ENCODE data around the gene RARA.

Gene RARA

DNA sequence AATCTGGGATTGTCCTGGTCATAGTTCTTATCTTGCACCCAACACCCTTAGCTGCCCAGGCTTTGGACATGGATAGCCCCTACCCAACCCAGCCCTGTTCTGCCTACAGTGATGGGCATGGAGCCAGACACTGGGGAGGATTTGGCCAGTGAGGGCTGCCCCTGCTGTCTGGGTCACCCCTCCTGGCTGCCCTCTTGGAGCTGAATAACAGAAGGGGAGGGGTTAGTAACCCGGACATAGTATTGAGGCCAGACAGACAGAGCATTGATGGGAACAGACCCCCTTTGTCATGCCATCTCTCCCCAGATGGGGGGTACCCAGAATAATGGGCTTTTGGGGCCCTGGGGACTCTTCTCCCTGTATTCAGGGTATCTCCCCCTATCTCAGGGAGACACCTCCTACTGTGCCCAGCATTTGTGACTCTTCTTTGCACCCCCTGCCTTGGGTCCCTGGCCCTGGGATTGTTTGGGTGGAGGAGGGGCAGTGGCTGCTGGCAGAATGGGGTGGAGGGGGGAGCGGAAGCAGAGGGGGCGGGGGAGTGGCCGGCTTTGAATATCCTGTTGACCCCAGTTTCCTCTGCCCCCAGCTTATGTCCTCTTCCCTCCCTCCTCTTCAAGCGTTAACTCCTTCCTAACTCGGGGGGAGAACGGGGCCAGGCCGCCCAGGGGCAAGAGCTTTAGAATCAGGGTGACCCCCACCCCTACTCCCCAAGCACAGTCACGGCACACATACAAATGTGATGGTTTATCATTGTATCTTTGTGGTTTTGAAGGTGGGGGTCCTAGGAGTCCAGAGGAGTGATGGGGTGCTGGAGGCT, 38.5 kb downstream of the RARA start:
- no peak for DNase-seq

DNA sequence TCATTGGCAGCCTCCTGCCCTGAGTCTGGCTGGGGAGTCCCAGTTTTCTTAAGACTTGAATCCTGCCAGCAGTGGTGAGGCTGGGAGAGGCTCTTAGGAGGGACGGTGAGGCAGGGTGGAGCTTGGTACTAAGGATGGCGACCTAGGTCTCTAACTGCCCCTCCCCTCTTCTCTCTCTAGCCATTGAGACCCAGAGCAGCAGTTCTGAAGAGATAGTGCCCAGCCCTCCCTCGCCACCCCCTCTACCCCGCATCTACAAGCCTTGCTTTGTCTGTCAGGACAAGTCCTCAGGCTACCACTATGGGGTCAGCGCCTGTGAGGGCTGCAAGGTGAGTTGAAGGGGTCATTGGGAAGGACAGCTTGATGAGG, 39.1 kb downstream of the RARA start:
- no peak for DNase-seq

DNA sequence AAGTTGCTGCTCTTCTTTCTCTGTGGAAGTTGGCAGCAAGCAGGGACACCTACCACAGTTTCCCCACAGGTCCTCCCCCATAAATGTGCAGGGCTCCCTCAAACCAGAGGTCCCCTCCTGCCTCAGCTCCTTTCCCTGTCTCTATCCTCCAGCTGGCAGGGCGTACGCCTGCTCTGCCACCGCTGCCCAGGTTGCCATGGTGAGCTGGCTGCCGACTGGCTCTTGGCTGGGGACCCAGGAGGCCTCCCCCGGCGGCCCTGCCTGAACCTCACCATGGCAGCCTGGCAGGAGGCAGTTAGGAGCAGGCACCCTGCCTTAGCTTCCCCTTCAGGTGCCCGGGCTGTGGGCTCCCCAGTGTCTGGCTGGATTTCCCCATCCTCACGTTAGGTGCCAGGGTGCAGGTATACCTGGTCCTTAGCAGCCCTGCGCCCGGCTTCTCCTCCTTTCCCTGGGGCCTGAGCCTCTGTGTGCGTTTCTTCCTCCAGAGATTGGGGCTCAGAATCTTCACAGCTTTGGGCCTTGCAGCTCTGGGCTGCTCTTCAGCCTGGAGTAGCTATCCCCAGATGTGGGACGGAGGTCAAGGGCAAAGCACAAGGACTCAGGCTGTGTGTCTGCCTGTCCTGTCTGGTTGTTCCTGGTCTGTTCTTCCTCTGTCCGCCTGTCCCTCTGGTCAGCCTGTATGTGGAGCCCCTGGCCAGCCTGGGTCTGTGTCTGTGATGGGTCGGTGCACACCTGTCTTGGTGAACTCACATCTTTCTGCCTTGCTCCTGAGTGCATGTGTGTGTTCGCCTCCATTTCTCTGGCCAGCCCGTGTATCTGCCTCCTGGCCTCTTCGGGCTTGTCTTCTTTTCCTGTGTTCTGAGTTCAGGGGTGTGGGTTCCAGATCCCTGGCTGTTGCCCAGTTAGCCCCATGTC, 39.8 kb downstream of the RARA start:
- no peak for DNase-seq

DNA sequence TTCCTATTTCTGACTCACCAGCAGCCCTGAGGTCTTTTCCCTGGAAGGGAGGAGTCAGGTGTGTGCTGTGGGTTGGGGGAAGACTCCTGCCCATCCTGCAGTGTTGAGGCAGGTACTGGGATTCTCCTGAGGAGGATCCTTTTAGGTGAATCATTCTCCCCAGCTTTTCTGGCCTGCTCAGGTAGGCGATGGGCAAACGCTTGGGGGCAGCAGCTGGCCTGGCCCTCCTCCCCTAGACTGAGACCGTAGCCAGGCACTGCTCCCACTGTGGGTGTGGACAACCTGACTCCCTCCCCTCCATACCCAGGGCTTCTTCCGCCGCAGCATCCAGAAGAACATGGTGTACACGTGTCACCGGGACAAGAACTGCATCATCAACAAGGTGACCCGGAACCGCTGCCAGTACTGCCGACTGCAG, 40.5 kb downstream of the RARA start:
- no peak for DNase-seq

DNA sequence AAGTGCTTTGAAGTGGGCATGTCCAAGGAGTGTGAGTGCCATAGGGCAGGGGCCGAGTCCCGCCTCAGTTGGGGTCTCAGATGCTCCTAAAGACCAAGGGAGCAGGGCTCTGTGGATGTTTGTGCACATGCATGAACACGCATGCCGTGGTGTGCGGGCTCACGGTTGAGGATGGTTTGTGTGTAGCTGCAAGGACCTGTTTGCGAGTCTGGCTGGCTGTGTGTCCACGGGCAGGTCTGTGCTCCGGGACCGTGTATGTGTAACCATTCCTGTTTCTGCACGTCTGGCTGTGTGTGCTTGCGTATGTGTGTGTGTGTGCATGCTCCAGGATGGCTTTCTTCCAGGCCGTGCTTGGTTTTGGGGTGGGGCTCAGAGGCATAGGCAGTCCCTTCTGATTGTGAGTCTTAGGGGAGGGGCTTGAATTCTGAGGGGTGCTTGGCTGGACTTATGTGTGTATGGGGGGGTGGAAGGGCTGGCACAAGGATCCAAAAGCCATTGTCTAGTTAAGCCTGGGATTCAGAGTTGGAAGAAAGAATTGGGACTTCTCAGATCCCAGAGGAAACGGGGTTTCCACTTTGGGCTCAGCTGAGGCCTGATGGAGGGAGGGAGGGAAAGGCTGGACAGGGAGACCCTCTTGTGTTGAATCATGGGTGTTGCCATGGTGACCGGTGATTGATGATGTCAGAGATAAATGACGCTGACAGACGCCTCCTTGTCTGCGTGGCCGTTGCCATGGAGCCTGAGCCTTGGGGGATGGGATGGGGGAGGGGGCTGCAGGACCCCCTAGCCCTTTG, 41.1 kb downstream of the RARA start:
- no peak for DNase-seq

DNA sequence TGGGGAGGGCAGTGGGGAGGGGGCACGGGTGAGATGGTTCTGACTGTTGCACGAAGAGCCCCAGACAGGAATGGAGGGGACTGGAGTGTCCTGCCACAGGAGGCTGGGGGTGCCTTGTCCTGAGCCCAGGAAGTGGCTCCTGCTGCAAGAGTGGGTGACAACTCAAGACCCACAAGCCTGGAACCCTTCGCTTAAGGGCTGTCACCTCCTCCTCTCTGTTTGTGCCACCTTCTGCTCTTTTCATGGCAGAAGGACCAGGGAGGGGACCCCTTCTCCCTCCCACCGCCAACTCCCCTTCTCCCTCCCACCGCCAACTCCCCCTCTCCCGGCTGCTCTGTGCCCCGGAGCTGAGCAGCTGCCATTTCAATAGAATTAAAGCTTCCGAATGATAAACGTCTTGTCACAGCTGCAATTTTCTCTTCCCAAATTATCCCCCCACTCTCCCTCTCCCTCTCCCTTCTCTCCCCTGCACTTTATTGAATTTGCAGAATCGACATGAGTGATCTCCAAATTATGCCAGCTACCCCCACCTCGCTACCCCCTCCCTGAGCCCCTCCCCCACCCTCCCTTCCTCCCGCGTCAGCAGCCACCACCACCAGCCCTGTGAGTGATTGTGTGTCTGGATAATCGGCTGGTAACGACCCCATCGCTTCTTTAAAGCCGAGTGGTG, 41.8 kb downstream of the RARA start:
- DNase-seq = no peak

DNA sequence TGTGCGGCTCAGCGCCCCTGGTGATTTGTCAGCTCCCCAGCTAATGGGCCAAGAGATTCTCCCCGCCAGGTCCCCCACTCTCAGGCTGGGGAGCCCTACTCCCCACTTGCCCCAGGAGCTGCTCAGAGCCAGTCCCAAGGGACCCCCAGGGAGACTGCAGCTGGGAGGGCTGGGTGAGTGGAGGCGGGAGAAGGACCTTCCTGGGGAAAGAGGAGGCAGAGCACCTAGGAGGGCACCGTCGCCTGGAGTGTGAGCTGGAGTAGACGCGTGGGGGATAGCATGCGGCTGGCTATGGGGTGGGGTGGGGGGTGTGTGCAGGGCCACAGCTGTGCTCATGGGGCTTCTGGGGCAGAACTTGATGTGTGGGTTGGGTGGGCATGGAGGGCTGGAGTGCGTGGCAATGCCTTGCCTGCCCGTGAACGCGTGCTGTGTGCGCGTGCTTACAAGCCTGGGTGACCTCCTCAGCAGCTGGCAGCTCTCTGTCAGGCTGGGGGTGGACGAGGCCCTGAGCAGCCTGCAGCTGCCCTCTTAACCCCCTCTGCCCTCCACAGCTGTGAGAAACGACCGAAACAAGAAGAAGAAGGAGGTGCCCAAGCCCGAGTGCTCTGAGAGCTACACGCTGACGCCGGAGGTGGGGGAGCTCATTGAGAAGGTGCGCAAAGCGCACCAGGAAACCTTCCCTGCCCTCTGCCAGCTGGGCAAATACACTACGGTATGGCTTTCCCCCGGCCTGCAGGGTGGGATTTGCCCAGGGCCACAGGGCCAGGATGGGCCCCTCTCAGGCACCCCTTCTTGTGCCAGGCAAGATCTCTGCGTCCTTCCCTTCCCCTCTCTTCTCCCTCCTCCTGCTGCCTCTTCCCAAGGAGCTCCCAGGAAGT, 42.6 kb downstream of the RARA start:
- no peak for DNase-seq

DNA sequence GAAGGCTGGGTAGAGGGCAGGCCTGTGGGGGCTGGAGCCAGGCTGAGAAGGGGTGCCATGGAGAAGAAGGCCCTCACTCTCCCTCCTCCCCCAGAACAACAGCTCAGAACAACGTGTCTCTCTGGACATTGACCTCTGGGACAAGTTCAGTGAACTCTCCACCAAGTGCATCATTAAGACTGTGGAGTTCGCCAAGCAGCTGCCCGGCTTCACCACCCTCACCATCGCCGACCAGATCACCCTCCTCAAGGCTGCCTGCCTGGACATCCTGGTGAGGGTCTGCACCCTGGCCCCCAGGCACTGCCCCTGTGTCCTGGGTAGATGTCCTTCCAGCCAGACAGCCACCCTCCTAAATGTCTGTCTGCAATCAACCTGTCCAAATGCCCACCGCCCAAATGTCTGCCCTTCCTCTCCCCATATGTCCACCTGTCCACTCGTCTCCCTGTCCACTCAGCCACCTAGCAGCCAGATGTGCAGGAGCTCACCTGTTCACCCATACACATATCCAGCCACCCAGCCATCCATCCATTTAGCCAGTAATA, 43.3 kb downstream of the RARA start:
- DNase-seq = no peak

DNA sequence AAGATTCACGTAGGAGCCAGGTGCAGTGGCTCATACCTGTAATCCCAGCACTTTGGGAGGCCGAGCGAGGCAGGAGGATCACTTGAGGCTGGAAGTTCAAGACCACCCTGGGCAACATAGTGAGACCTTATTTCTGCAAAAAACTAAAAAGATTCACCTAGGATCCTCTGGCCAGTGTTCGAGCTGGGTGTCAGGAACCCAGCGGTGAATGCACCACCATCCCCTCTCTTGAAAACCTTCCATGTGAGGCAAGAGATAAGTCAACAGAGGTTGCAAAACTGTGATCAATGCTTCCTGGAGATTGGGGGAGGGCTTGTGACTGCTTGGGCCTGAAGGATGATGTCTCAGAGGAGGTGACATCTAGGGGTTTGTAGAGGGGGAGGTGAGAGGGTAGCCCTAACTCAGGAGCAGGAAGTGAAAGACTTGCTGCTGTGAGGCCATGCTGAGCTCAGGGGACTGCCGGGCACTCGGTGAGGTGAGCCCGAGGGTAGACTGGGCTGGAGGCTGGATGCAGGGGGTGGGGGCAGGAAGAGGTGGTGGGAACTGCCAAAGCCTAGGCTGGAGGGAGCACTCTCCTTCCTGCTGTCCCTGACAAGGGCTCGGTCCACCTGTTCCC, 43.9 kb downstream of the RARA start:
- no peak for DNase-seq

DNA sequence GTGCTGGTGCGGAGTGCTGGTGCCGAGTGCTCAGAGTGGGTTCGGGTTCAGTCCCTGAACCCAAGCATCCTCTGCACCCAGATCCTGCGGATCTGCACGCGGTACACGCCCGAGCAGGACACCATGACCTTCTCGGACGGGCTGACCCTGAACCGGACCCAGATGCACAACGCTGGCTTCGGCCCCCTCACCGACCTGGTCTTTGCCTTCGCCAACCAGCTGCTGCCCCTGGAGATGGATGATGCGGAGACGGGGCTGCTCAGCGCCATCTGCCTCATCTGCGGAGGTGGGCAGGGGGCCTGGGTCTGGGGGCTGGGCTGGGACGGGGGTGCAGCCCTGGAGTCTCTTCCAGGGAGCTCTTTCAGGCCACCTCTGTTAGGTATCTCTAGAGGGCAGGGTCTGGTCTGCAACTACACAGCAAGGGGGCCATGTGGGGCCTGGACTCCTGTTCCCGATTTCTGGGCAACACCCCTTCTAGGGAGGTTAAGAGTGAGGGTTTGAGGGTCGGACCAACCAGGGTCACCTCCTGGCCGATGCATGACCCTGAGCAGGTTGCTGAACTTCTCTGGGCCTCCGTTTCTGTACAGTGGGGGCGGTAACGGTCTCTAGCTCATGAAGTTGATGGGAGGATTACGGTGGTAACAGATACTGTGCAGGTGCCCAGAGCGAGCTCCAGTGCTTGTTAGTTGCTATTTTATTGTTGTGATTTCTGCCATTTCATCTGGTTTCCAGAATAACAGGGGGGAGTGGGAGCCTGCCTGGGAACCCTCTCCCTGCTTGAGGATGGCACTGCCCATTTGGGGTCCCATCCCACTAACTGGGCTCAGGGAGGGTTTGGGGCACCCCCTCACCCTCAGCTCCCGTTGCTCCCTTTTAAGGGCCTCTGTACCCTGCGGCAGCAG, 45.5 kb downstream of the RARA start:
- DNase-seq = no peak

DNA sequence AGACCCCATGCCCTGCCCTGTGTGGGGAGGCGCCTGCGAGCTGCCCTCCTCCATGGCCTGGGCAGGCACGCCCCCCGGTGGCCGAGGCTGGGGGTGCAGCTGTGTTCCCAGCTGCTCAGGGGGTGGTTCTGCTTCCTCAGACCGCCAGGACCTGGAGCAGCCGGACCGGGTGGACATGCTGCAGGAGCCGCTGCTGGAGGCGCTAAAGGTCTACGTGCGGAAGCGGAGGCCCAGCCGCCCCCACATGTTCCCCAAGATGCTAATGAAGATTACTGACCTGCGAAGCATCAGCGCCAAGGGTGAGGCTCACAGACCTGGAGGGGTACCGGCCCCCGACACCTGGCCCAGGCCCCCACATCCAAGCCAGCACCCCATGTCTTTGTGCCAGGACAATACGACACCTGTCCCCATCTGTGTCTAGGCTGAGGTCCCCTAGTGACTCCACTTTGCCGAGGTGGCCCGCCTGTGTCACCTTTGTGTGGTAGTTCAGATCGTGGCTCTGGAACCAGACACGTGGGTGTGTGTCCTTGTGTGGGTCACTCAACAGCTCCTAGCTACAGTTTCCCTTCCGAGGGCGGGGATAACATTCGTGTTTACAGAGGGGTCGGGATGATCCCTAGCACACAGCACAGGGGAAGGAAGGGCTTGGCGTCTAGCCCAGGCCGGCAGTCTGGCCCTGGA, 46.3 kb downstream of the RARA start:
- peak; percentile 71 for DNase-seq

DNA sequence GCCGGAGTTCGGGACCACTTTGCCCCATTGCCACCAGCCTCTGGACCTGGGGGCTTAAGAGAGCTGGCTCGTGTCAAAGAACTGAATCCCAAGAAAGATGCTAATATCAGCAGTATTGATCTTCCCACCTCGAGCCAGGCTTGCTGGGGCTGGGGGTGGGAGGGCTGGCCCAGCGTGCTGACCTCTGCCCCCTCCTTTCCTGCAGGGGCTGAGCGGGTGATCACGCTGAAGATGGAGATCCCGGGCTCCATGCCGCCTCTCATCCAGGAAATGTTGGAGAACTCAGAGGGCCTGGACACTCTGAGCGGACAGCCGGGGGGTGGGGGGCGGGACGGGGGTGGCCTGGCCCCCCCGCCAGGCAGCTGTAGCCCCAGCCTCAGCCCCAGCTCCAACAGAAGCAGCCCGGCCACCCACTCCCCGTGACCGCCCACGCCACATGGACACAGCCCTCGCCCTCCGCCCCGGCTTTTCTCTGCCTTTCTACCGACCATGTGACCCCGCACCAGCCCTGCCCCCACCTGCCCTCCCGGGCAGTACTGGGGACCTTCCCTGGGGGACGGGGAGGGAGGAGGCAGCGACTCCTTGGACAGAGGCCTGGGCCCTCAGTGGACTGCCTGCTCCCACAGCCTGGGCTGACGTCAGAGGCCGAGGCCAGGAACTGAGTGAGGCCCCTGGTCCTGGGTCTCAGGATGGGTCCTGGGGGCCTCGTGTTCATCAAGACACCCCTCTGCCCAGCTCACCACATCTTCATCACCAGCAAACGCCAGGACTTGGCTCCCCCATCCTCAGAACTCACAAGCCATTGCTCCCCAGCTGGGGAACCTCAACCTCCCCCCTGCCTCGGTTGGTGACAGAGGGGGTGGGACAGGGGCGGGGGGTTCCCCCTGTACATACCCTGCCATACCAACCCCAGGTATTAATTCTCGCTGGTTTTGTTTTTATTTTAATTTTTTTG, 47.1 kb downstream of the RARA start:
- DNase-seq = no peak

DNA sequence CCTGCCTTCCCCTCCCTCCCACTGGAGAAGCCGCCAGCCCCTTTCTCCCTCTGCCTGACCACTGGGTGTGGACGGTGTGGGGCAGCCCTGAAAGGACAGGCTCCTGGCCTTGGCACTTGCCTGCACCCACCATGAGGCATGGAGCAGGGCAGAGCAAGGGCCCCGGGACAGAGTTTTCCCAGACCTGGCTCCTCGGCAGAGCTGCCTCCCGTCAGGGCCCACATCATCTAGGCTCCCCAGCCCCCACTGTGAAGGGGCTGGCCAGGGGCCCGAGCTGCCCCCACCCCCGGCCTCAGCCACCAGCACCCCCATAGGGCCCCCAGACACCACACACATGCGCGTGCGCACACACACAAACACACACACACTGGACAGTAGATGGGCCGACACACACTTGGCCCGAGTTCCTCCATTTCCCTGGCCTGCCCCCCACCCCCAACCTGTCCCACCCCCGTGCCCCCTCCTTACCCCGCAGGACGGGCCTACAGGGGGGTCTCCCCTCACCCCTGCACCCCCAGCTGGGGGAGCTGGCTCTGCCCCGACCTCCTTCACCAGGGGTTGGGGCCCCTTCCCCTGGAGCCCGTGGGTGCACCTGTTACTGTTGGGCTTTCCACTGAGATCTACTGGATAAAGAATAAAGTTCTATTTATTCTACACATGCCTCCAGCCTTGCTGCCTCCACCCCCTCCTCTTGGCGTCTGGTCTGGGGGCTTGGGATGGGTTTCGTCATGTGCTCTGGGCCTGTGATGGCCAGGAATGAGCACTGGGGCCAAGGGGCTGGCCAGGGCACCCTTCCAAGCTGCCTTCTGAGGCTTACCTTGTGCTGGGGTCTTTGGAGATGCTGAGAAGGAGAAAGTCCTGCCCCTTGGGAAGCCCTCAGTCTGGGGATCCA, 48.3 kb downstream of the RARA start:
- no peak for DNase-seq

DNA sequence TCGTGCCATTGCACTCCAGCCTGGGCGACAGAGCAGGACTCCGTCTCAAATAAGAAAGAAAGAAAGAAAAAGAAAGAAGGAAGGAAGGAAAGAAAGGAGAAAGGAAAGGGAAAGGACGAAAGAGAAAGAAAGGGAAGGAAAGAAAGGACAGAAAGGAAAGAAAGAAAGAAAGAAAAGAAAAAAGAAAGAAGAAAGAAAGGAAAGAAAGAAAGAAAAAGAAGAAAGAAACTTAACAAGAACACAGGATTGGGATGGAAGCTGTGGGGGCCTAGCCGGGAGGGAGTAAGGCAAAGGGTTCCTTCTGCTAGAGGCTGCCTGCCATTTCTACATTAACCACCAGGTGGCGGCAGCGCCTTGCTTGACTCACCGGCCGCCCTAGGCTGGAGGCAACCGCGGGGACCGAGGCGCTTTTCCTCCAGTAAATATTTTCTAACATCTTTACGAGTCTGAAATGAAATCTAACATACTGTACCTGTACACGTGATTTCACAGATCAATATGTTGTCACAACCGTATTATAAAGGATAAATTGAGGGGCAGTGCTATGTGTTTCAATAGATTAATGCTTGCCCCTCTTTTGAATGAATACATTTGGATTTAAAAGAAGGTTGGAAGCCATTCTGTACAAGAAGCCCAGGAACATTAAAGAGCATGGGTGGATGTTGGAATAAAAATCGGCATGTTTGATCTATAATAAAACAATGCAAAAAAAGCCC, 49.5 kb downstream of the RARA start:
- DNase-seq = peak; percentile 83

DNA sequence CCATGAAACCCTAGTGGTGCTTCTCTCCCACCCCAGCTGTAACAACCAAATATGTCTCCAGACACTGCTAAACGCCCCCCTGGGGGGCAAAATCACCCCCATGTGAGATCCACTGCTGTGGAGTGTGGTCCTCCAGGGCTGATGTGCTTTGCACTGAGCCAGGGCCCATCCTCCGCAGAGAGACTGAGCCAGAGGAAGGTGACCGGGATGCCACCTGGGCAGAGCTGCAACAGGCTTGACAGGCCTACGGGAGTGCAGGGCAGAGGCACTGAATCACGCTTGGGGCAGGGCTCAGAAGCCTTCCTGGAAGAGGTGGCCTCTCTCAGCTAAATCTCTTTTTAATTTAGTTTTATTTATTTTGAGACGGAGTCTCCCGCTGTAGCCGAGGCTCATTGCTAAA, 51.1 kb downstream of the RARA start:
- DNase-seq = no peak
